Uterus (tissue), 4 donors: ENCODE results near the gene SSTR3. TPM values are rescaled to one million over a fixed set of nuclear protein-coding genes. Genes with fewer than 3 reads are reported as not detected.

Experiments used
- DNase-seq, 2 donors: peaks; one replicate each; pipeline ENCODE4 v3.0.0-alpha.2; 2019 to 2020
- H3K27ac ChIP-seq, 2 donors: fragments of 200-600 bp; sonication (generic); 1 replicate in 1 of 2; 2 replicates in 1 of 2; pipeline ENCODE4 v1.5.1; 2016 to 2018
- H3K27me3 ChIP-seq, 2 donors: fragments of 200-600 bp; sonication (generic); one replicate each; pipeline ENCODE4 v1.5.1; 2018 to 2019; ENCODE audit warnings: control low read depth in 1 of 2
- H3K36me3 ChIP-seq, 2 donors: fragments of 200-600 bp; sonication (generic); one replicate each; pipeline ENCODE4 v1.5.1; 2019; ENCODE audit warnings: control low read depth in 1 of 2
- H3K4me1 ChIP-seq, 2 donors: fragments of 200-600 bp; sonication (generic); one replicate each; pipeline ENCODE4 v1.5.1; 2018 to 2019; ENCODE audit warnings: control low read depth in 1 of 2
- H3K4me3 ChIP-seq, 2 donors: fragments of 200-600 bp; sonication (generic); 1 replicate in 1 of 2; 2 replicates in 1 of 2; pipeline ENCODE4 v1.5.1; 2018 to 2019; ENCODE audit warnings: mild to moderate bottlenecking in 1 of 2
- H3K9me3 ChIP-seq, 2 donors: fragments of 200-600 bp; sonication (generic); one replicate each; pipeline ENCODE4 v1.5.1; 2019; ENCODE audit warnings: control low read depth in 1 of 2
- CTCF ChIP-seq, 4 experiments: fragments of 200-600 bp in 2 of 4; fragments of 450-650 bp in 2 of 4; sonication (generic) in 2 of 4; IDR thresholded peaks; one replicate each; pipeline ENCODE4 v1.5.1; 2016 to 2019; ENCODE audit warnings: antibody characterized with exemption in 4 of 4, mild to moderate bottlenecking in 2 of 4, moderate library complexity in 1 of 4
- POLR2A ChIP-seq, 2 donors: fragments of 450-650 bp; IDR thresholded peaks; one replicate each; pipeline ENCODE4 v1.6.1; 2016; ENCODE audit warnings: antibody characterized with exemption in 2 of 2, mild to moderate bottlenecking in 1 of 2, moderate library complexity in 1 of 2
- intact Hi-C: fragments of 100-400 bp; cut with DNase I; formaldehyde crosslinking; loops from one replicate; pipeline ENCODE4 v1.15.1; 2023; ENCODE audit warnings: low total_unique reads
- total RNA-seq, 4 donors: library from RNA; depleted of rRNA in 3 of 4; stranded (reverse); fragments of >200 nt in 3 of 4; gene quantifications; one replicate each; pipeline versions ENCODE4 v1.1.0 to v1.2.4, GENCODE V29; 2014 to 2023
- donor health status: DM: yes; HTN: yes; CAD: no.

Gene SSTR3
- total RNA-seq, 4 donors from 2014 or later, result under 0.01 to 5.8 (median 3.1) TPM; not detected in 1

- Histone ChIP-seq H3K27ac (peak overlapping the region in 1 of 2 donors; percentile 37), H3K4me1 (no peaks in the 10 kb centered on the region), H3K27me3 (no peaks in the 10 kb centered on the region), H3K36me3 (no peaks in the 10 kb centered on the region), H3K9me3 (no peaks in the 10 kb centered on the region), H3K4me3 (no peak overlapping the region)
- DNase-seq, result no peak
- TF ChIP-seq POLR2A (IDR thresholded peaks at IDR 0.05) (no peak), CTCF (IDR thresholded peaks at IDR 0.05) (no peak)
- intact Hi-C loops, result loop anchor here (5.0 kb wide), 1 partner anchor 35 kb away; no protein-coding TSS in a partner anchor
Measured at GRCh38 chr22:37167176-37167980, 44.9 kb downstream of the SSTR3 start.

- peak; percentile 84 to 86 for DNase-seq
- no peaks in the 10 kb centered on the region for H3K9me3 ChIP-seq
- H3K36me3 ChIP-seq, result no peaks in the 10 kb centered on the region
- H3K4me3 ChIP-seq, result no peak overlapping the region
- intact Hi-C loops, result loop anchor here (5.0 kb wide), 1 partner anchor 36 kb away; no protein-coding TSS in a partner anchor
- H3K27ac ChIP-seq, result peak overlapping the region in 1 of 2 donors; percentile 37
- no peaks in the 10 kb centered on the region for H3K4me1 ChIP-seq
- H3K27me3 ChIP-seq, result no peaks in the 10 kb centered on the region
- TF ChIP-seq CTCF (IDR thresholded peaks at IDR 0.05) (peak; percentile 88 to 97 (median 93)), POLR2A (IDR thresholded peaks at IDR 0.05) (no peak)
Measured at GRCh38 chr22:37166675-37167066, 45.6 kb downstream of the SSTR3 start.

- H3K27ac ChIP-seq, result no peak overlapping the region
- DNase-seq, result no peak
- no peaks in the 10 kb centered on the region for H3K27me3 ChIP-seq
- no peak overlapping the region for H3K4me3 ChIP-seq
- H3K4me1 ChIP-seq, result no peaks in the 10 kb centered on the region
- TF ChIP-seq POLR2A (IDR thresholded peaks at IDR 0.05) (no peak), CTCF (IDR thresholded peaks at IDR 0.05) (no peak)
- no peaks in the 10 kb centered on the region for H3K36me3 ChIP-seq
- intact Hi-C loops, result loop anchor here (5.0 kb wide), 1 partner anchor 36 kb away; no protein-coding TSS in a partner anchor
- H3K9me3 ChIP-seq, result no peaks in the 10 kb centered on the region
Measured at GRCh38 chr22:37165940-37166674, 46.2 kb downstream of the SSTR3 start.

- no peaks in the 10 kb centered on the region for H3K36me3 ChIP-seq
- H3K4me1 ChIP-seq, result no peaks in the 10 kb centered on the region
- DNase-seq, result no peak
- no peak overlapping the region for H3K4me3 ChIP-seq
- H3K27ac ChIP-seq, result no peak overlapping the region
- no peaks in the 10 kb centered on the region for H3K27me3 ChIP-seq
- TF ChIP-seq CTCF (IDR thresholded peaks at IDR 0.05), result no peak
- no peak for TF ChIP-seq POLR2A (IDR thresholded peaks at IDR 0.05)
- no peaks in the 10 kb centered on the region for H3K9me3 ChIP-seq
- intact Hi-C loops, result loop anchor here (5.0 kb wide), 1 partner anchor 37 kb away; no protein-coding TSS in a partner anchor
Measured at GRCh38 chr22:37165066-37165465, 47.2 kb downstream of the SSTR3 start.

- intact Hi-C loops, result no loop called here
- Histone ChIP-seq H3K4me1 (no peaks in the 10 kb centered on the region), H3K9me3 (no peaks in the 10 kb centered on the region), H3K27me3 (no peaks in the 10 kb centered on the region), H3K27ac (no peak overlapping the region), H3K4me3 (no peak overlapping the region), H3K36me3 (no peaks in the 10 kb centered on the region)
- no peak for TF ChIP-seq POLR2A (IDR thresholded peaks at IDR 0.05)
- TF ChIP-seq CTCF (IDR thresholded peaks at IDR 0.05), result no peak
- DNase-seq, result no peak
Measured at GRCh38 chr22:37164505-37164887, 47.8 kb downstream of the SSTR3 start.
